Stomach (tissue), 4 donors: ENCODE results near the gene EHD1.

Experiments
- EP300 ChIP-seq: sonication (generic); formaldehyde crosslinking; IDR thresholded peaks from one replicate; pipeline ENCODE4 v1.6.1; 2017; ENCODE audit warnings: antibody characterized with exemption
- POLR2A ChIP-seq, 4 donors: fragments of 450-650 bp; IDR thresholded peaks; one replicate each; pipeline ENCODE4 v1.6.1; 2016; ENCODE audit warnings: antibody characterized with exemption in 4 of 4, control low read depth in 2 of 4, mild to moderate bottlenecking in 1 of 4, moderate library complexity in 1 of 4
- POLR2AphosphoS5 ChIP-seq, 3 donors: sonication (generic); formaldehyde crosslinking; IDR thresholded peaks; one replicate each; pipeline ENCODE4 v1.6.1; 2016; ENCODE audit warnings: antibody characterized with exemption in 3 of 3
- TF ChIP-seq, protein P1 (sequence below), 7 experiments: fragments of 450-650 bp in 4 of 7; fragments of 200-600 bp in 3 of 7; sonication (generic) in 3 of 7; IDR thresholded peaks; one replicate each; pipeline ENCODE4 v1.5.1; 2016 to 2019; ENCODE audit warnings: antibody characterized with exemption in 7 of 7, control low read depth in 2 of 7, mild to moderate bottlenecking in 1 of 7

- TF ChIP-seq POLR2A (IDR thresholded peaks at IDR 0.05) (no peak), POLR2AphosphoS5 (IDR thresholded peaks at IDR 0.05) (no peak), EP300 (no peak)
- TF ChIP-seq, protein P1, sequence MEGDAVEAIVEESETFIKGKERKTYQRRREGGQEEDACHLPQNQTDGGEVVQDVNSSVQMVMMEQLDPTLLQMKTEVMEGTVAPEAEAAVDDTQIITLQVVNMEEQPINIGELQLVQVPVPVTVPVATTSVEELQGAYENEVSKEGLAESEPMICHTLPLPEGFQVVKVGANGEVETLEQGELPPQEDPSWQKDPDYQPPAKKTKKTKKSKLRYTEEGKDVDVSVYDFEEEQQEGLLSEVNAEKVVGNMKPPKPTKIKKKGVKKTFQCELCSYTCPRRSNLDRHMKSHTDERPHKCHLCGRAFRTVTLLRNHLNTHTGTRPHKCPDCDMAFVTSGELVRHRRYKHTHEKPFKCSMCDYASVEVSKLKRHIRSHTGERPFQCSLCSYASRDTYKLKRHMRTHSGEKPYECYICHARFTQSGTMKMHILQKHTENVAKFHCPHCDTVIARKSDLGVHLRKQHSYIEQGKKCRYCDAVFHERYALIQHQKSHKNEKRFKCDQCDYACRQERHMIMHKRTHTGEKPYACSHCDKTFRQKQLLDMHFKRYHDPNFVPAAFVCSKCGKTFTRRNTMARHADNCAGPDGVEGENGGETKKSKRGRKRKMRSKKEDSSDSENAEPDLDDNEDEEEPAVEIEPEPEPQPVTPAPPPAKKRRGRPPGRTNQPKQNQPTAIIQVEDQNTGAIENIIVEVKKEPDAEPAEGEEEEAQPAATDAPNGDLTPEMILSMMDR (IDR thresholded peaks at IDR 0.05), result no peak
These were observed 14.3 kb downstream of the EHD1 start for GRCh38 chr11:64864135-64864472.
